HG02938 (cell line): Measurements from ENCODE around the gene TRAF2.

Source experiments
- ATAC-seq: cut with Tn5 transposase; IDR thresholded peaks from one replicate; pipeline ENCODE4 v1.9.1; 2021; ENCODE audit warnings: mild to moderate bottlenecking, moderate library complexity; ENCODE audit not compliant: unreplicated experiment

TRAF2 gene

GRCh38 chr9:136930014-136930413 lies 43.7 kb downstream of the TRAF2 start:
- ATAC-seq = no peak

GRCh38 chr9:136931611-136932130 lies 45.4 kb downstream of the TRAF2 start:
- no peak for ATAC-seq

GRCh38 chr9:136934277-136934676 lies 48.0 kb downstream of the TRAF2 start:
- no peak for ATAC-seq

- ATAC-seq = no peak
Observed at GRCh38 chr9:136935651-136936050, 49.3 kb downstream of the TRAF2 start.

- ATAC-seq = no peak
Observed at GRCh38 chr9:136936645-136937170, 50.4 kb downstream of the TRAF2 start.

- no peak for ATAC-seq
Observed at GRCh38 chr9:136937186-136938001, 51.1 kb downstream of the TRAF2 start.

- no peak for ATAC-seq
Observed at GRCh38 chr9:136939431-136939995, 53.2 kb downstream of the TRAF2 start.

GRCh38 chr9:136939996-136940525 lies 53.7 kb downstream of the TRAF2 start:
- no peak for ATAC-seq

- no peak for ATAC-seq
Observed at GRCh38 chr9:136940526-136941230, 54.4 kb downstream of the TRAF2 start.

GRCh38 chr9:136941231-136942111 lies 55.2 kb downstream of the TRAF2 start:
- no peak for ATAC-seq

- ATAC-seq = no peak
Observed at GRCh38 chr9:136942112-136942880, 56.0 kb downstream of the TRAF2 start.

- ATAC-seq = no peak
Observed at GRCh38 chr9:136942881-136943230, 56.5 kb downstream of the TRAF2 start.

- ATAC-seq = peak; percentile 17
Observed at GRCh38 chr9:136943291-136944211, 57.2 kb downstream of the TRAF2 start.

- no peak for ATAC-seq
Observed at GRCh38 chr9:136944212-136944518, 57.8 kb downstream of the TRAF2 start.

GRCh38 chr9:136944519-136945332 lies 58.4 kb downstream of the TRAF2 start, which contains the start of the genes C8G and FBXW5:
Gene C8G, plus strand, starts transcription at chr9:136945243. Its CDS starts 78 bp downstream, at chr9:136945321.
Gene FBXW5, minus strand, starts transcription at chr9:136944738. Its CDS starts 655 bp downstream, at chr9:136944083.
- ATAC-seq = peak; percentile 57

GRCh38 chr9:136945333-136946227 lies 59.3 kb downstream of the TRAF2 start:
- no peak for ATAC-seq
